ENCODE measurements around the gene IRF9.

IRF9 gene

GRCh38 chr14:24181371-24182077, 20.5 kb downstream of the IRF9 start:
- no peak for TF ChIP-seq CTCF (IDR thresholded peaks at IDR 0.05; ENCODE audit: extremely low read depth, missing control alignments)
- DNase-seq (ENCODE audit: low spot score): no peak

GRCh38 chr14:24182110-24182882, 21.2 kb downstream of the IRF9 start:
- TF ChIP-seq CTCF (IDR thresholded peaks at IDR 0.05; ENCODE audit: extremely low read depth, missing control alignments): no peak
- DNase-seq (ENCODE audit: low spot score): no peak

DNA sequence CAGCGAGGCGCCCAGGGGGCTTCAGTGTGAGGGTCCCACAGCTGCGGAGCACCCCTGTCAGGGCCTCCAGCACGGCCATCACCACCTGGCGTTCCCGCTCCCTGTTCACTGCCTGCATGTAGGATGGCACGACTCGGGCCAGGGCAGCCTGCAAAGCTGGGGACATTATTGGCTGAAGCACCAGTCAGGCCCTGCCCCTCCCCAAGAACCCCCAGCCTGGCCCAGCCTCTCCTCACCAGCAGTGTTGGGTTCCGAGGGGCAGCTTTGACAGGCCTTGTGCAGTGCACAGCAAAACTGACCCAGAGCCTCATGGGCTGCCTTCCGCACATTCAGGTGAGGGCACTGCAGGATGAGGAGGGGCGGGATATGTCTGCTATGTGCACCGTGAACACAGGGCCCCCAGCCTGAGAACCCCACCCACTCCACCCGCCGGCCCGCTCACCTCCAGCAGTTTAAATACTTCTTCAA, 22.0 kb downstream of the IRF9 start:
- DNase-seq (ENCODE audit: low spot score): no peak
- no peak for TF ChIP-seq CTCF (IDR thresholded peaks at IDR 0.05; ENCODE audit: extremely low read depth, missing control alignments)

GRCh38 chr14:24184104-24184970, 23.3 kb downstream of the IRF9 start:
- DNase-seq (ENCODE audit: low spot score): no peak
- no peak for TF ChIP-seq CTCF (IDR thresholded peaks at IDR 0.05; ENCODE audit: extremely low read depth, missing control alignments)

GRCh38 chr14:24185026-24185425, 24.0 kb downstream of the IRF9 start:
- TF ChIP-seq CTCF (IDR thresholded peaks at IDR 0.05; ENCODE audit: extremely low read depth, missing control alignments): no peak
- no peak for DNase-seq (ENCODE audit: low spot score)

DNA sequence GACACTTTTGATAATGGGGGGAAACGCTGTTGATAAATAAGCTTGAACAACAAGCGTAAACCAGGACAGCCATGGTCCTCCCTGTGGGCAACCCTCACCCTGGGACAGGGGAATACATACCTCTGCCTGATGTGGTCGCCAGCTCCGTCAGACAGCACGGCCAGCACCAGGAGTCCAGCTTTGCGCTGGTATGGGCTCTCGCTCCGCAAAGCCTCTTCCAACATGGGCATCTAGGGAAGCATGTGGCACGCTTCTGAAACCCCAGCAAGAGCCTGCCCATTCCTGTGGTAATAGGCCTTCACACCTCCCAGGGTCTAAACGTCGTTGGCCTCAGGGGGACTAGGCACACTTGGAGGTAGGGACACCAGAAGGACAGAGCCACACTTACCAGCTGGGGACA, 24.7 kb downstream of the IRF9 start:
- TF ChIP-seq CTCF (IDR thresholded peaks at IDR 0.05; ENCODE audit: extremely low read depth, missing control alignments): no peak
- no peak for DNase-seq (ENCODE audit: low spot score)

Data from GM20000 (cell line).